HG02759 (cell line): ENCODE data around the gene SAMD3.
"Not testable (repeated sequence)": the region's sequence is repeated elsewhere in the genome, so short reads cannot be mapped to it uniquely, and the experiment has no call there.

Experiments
- ATAC-seq: cut with Tn5 transposase; IDR thresholded peaks from one replicate; pipeline ENCODE4 v1.9.1; 2021; ENCODE audit warnings: mild to moderate bottlenecking, moderate library complexity; ENCODE audit not compliant: unreplicated experiment

SAMD3 gene

GRCh38 chr6:130182466-130182865 is 40.3 kb downstream of the SAMD3 start:
- no peak for ATAC-seq

- no peak for ATAC-seq
Observed at GRCh38 chr6:130178692-130179091, 44.1 kb downstream of the SAMD3 start.

GRCh38 chr6:130176378-130176777 is 46.4 kb downstream of the SAMD3 start:
- no peak for ATAC-seq

GRCh38 chr6:130173377-130174004 is 49.3 kb downstream of the SAMD3 start:
- ATAC-seq, result not testable (repeated sequence)

GRCh38 chr6:130170160-130170559 is 52.6 kb downstream of the SAMD3 start:
- not testable (repeated sequence) for ATAC-seq

GRCh38 chr6:130167655-130168054 is 55.1 kb downstream of the SAMD3 start:
- no peak for ATAC-seq

GRCh38 chr6:130164251-130164650 is 58.5 kb downstream of the SAMD3 start:
- no peak for ATAC-seq

GRCh38 chr6:130163266-130163665 is 59.5 kb downstream of the SAMD3 start:
- no peak for ATAC-seq

- ATAC-seq, result no peak
Observed at GRCh38 chr6:130162421-130162820, 60.3 kb downstream of the SAMD3 start.

GRCh38 chr6:130161683-130162404 is 60.9 kb downstream of the SAMD3 start:
- peak; percentile 55 for ATAC-seq

- no peak for ATAC-seq
Observed at GRCh38 chr6:130159956-130160355, 62.8 kb downstream of the SAMD3 start.

GRCh38 chr6:130158548-130158947 is 64.2 kb downstream of the SAMD3 start:
- no peak for ATAC-seq

- no peak for ATAC-seq
Observed at GRCh38 chr6:130158056-130158455, 64.7 kb downstream of the SAMD3 start.

- ATAC-seq, result no peak
Observed at GRCh38 chr6:130156908-130157307, 65.8 kb downstream of the SAMD3 start.

GRCh38 chr6:130152908-130153510 is 69.7 kb downstream of the SAMD3 start:
- no peak for ATAC-seq

GRCh38 chr6:130150906-130151305 is 71.8 kb downstream of the SAMD3 start:
- no peak for ATAC-seq

GRCh38 chr6:130149016-130149415 is 73.7 kb downstream of the SAMD3 start:
- not testable (repeated sequence) for ATAC-seq

GRCh38 chr6:130148181-130148580 is 74.6 kb downstream of the SAMD3 start:
- no peak for ATAC-seq

GRCh38 chr6:130147111-130147510 is 75.6 kb downstream of the SAMD3 start:
- no peak for ATAC-seq

GRCh38 chr6:130143709-130144108 is 79.0 kb downstream of the SAMD3 start:
- ATAC-seq, result no peak

- no peak for ATAC-seq
Observed at GRCh38 chr6:130140084-130140483, 82.7 kb downstream of the SAMD3 start.

- peak; percentile 26 for ATAC-seq
Observed at GRCh38 chr6:130138909-130139242, 83.9 kb downstream of the SAMD3 start.
